Kidney epithelial cell (primary cell): ENCODE data around the gene CACNA1A. TPM values are rescaled to one million over a fixed set of nuclear protein-coding genes. Genes with fewer than 3 reads are reported as not detected.

Experiments used
- DNase-seq: peaks from one replicate; pipeline ENCODE4 v3.0.0-alpha.2; 2010; ENCODE audit warnings: low read depth
- H3K27me3 ChIP-seq: 2 replicates; pipeline ENCODE4 v1.6.0; 2011; ENCODE audit warnings: low read length; ENCODE audit not compliant: control insufficient read depth, insufficient read depth
- H3K36me3 ChIP-seq: 2 replicates; pipeline ENCODE4 v1.5.1; 2011; ENCODE audit warnings: low read length; ENCODE audit not compliant: control insufficient read depth, insufficient read depth
- H3K4me3 ChIP-seq: 2 replicates; pipeline ENCODE4 v1.5.1; 2011; ENCODE audit warnings: low read depth, mild to moderate bottlenecking, control low read depth, low read length
- CTCF ChIP-seq: IDR thresholded peaks from 2 replicates; pipeline ENCODE4 v1.5.1; 2011; ENCODE audit warnings: mild to moderate bottlenecking, moderate library complexity, low read length, control low read depth, inconsistent platforms; ENCODE audit not compliant: insufficient read depth, poor library complexity, severe bottlenecking
- total RNA-seq: library from RNA; depleted of rRNA; stranded (reverse); fragments of >200 nt; gene quantifications from 2 replicates; pipeline ENCODE4 v1.2.3, GENCODE V29; 2015

CACNA1A gene
- total RNA-seq, 1 donor from 2014 or later = 0.29 TPM

GRCh38 chr19:13441810-13442512 lies 64.3 kb downstream of the CACNA1A start:
- no peak overlapping the region for H3K4me3 ChIP-seq
- no peak for DNase-seq
- H3K36me3 ChIP-seq = no peaks in the 10 kb centered on the region
- TF ChIP-seq CTCF = no peak
- H3K27me3 ChIP-seq = no peaks in the 10 kb centered on the region

- TF ChIP-seq CTCF = no peak
- no peak for DNase-seq
- Histone ChIP-seq H3K4me3 (no peak overlapping the region), H3K27me3 (no peaks in the 10 kb centered on the region), H3K36me3 (no peaks in the 10 kb centered on the region)
Measured at GRCh38 chr19:13437919-13438618, 68.2 kb downstream of the CACNA1A start.

DNA sequence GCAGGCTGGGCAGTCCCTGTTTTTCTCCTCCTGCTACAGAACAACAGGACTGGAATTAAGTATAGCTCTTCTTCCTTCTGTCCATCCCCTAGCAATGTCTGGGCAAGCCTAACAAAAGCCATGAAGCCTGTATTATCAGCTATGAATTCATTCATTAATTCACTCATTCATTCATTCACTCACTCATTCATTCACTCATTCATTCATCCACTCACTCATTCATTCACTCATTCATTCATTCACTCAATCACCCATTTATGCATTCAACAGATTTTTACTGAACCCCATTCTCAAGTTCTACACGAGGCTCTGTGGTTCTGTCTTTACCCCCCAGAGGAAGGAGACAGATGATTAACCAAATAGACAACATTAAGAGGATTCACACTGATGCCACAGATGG lies 69.9 kb downstream of the CACNA1A start:
- TF ChIP-seq CTCF = no peak
- no peak for DNase-seq
- Histone ChIP-seq H3K36me3 (no peaks in the 10 kb centered on the region), H3K27me3 (no peaks in the 10 kb centered on the region), H3K4me3 (no peak overlapping the region)

- no peaks in the 10 kb centered on the region for H3K27me3 ChIP-seq
- no peak for DNase-seq
- no peaks in the 10 kb centered on the region for H3K36me3 ChIP-seq
- TF ChIP-seq CTCF = peak; percentile 92
- no peak overlapping the region for H3K4me3 ChIP-seq
Measured at GRCh38 chr19:13430790-13431582, 75.3 kb downstream of the CACNA1A start.

- DNase-seq = no peak
- Histone ChIP-seq H3K4me3 (no peak overlapping the region), H3K36me3 (no peaks in the 10 kb centered on the region), H3K27me3 (no peaks in the 10 kb centered on the region)
- no peak for TF ChIP-seq CTCF
Measured at GRCh38 chr19:13429563-13429962, 76.7 kb downstream of the CACNA1A start.
